Measurements from ENCODE around the gene CMTR1.

- no peak for TF ChIP-seq CTCF (IDR thresholded peaks at IDR 0.05)
- no peak for TF ChIP-seq POLR2A (IDR thresholded peaks at IDR 0.05)
- no peak for TF ChIP-seq EP300 (IDR thresholded peaks at IDR 0.05)
- TF ChIP-seq POLR2AphosphoS5 (IDR thresholded peaks at IDR 0.05): no peak
Observed at GRCh38 chr6:37463110-37463509, 30.1 kb downstream of the CMTR1 start.

All from suprapubic skin (tissue), 4 donors.